ENCODE results near the gene LRRC27.

The LRRC27 gene

GRCh38 chr10:132427006-132427771, 95.2 kb downstream of the LRRC27 start:
- no peak for DNase-seq (ENCODE audit: low read depth)

GRCh38 chr10:132427939-132428367, 96.0 kb downstream of the LRRC27 start:
- no peak for DNase-seq (ENCODE audit: low read depth)

GRCh38 chr10:132428486-132428995, 96.5 kb downstream of the LRRC27 start:
- no peak for DNase-seq (ENCODE audit: low read depth)

All from amniotic epithelial cell (primary cell).